ENCODE results near the gene AGFG1.

DNA sequence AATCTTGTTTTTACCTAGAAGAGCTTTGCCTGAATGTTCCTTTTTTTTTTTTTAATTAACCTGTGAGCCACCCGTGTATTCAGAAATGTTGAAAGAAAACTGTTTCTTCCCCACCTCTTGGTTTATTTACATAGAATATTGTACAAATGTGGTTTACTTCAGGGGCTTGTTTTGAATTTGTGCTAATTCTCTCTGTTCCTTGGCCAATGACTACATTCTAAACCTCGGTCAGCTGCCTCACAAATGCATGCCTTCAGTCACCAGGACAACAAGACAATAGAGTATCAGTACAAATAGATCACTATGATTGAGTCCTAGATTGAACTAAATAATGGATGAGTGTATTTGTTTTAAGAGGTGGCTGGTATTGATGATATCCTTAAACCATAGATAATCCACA, 36.0 kb downstream of the AGFG1 start:
- TF ChIP-seq CTCF (IDR thresholded peaks at IDR 0.05; ENCODE audit: borderline replicate concordance, extremely low read depth, low read length, poor library complexity, severe bottlenecking) (no peak), EZH2 (IDR thresholded peaks at IDR 0.05; ENCODE audit: borderline replicate concordance, low read depth, low read length, severe bottlenecking) (no peak)
